Hematopoietic multipotent progenitor cell treated with erythropoietin and hydrocortisone succinate and interleukin-3 and kit ligand, for 8 days (in vitro differentiated cells): ENCODE data around the gene SALL3.

ENCODE experiments used
- DNase-seq: peaks from one replicate; pipeline ENCODE4 v3.0.0-alpha.2; 2015

The SALL3 gene

GRCh38 chr18:79008356-79008940 is 28.8 kb downstream of the SALL3 start:
- no peak for DNase-seq

- no peak for DNase-seq
Observed at GRCh38 chr18:79010802-79011201, 31.2 kb downstream of the SALL3 start.

- DNase-seq, result no peak
Observed at GRCh38 chr18:79011300-79011870, 31.8 kb downstream of the SALL3 start.

- no peak for DNase-seq
Observed at GRCh38 chr18:79013869-79014268, 34.3 kb downstream of the SALL3 start.

GRCh38 chr18:79018911-79019310 is 39.3 kb downstream of the SALL3 start:
- DNase-seq, result no peak

- no peak for DNase-seq
Observed at GRCh38 chr18:79019881-79020280, 40.3 kb downstream of the SALL3 start.

GRCh38 chr18:79022603-79023002 is 43.0 kb downstream of the SALL3 start:
- no peak for DNase-seq

- no peak for DNase-seq
Observed at GRCh38 chr18:79026491-79026890, 46.9 kb downstream of the SALL3 start.

- no peak for DNase-seq
Observed at GRCh38 chr18:79030680-79031079, 51.1 kb downstream of the SALL3 start.

- DNase-seq, result no peak
Observed at GRCh38 chr18:79042276-79042675, 62.7 kb downstream of the SALL3 start.

- no peak for DNase-seq
Observed at GRCh38 chr18:79043288-79043687, 63.7 kb downstream of the SALL3 start.

- no peak for DNase-seq
Observed at GRCh38 chr18:79046522-79046921, 66.9 kb downstream of the SALL3 start.

GRCh38 chr18:79047556-79048244 is 68.1 kb downstream of the SALL3 start:
- no peak for DNase-seq

- DNase-seq, result no peak
Observed at GRCh38 chr18:79048245-79048632, 68.6 kb downstream of the SALL3 start.

- DNase-seq, result no peak
Observed at GRCh38 chr18:79049506-79049905, 69.9 kb downstream of the SALL3 start.
